Sciatic nerve (tissue), 2 donors: ENCODE data around the gene ZNF783. TPM values are rescaled to one million over a fixed set of nuclear protein-coding genes. Genes with fewer than 3 reads are reported as not detected.
"Not testable (repeated sequence)": the region's sequence is repeated elsewhere in the genome, so short reads cannot be mapped to it uniquely, and the experiment has no call there.

Source experiments
- ATAC-seq: fragments of 200-7000 bp; cut with Tn5 transposase; one replicate; pipeline ENCODE4 v1.9.1; 2020; ENCODE audit warnings: mild to moderate bottlenecking, moderate library complexity
- DNase-seq: peaks from one replicate; pipeline ENCODE4 v3.0.0-alpha.2; 2020; ENCODE audit warnings: low spot score
- intact Hi-C: fragments of 100-400 bp; cut with DNase I; formaldehyde crosslinking; loops from one replicate; pipeline ENCODE4 v1.14.2; 2022
- total RNA-seq: library from RNA; stranded (reverse); fragmentation: NEBNext Ultra II Directional; extraction: Animal tissue kit (Norgen Biotek cat#: 25700); gene quantifications from one replicate; pipeline ENCODE4 v1.2.1, GENCODE V29; 2021
- donor health status: DM: no; HTN: no; CAD: no.
- donor health status: DM: no; HTN: no; CAD: no.

ZNF783 gene
- total RNA-seq, 1 donor from 2014 or later = 32.1 TPM

- intact Hi-C loops = no loop called here
- ATAC-seq (no peak), DNase-seq (no peak)
These were observed 23.9 kb upstream of the ZNF783 start for GRCh38 chr7:149238051-149238450.

- peak; percentile 100 for ATAC-seq
- DNase-seq = peak; percentile 92
- intact Hi-C loops = no loop called here
These were observed 22.5 kb upstream of the ZNF783 start, which contains the start of gene ZNF212 for GRCh38 chr7:149239345-149240143. Gene ZNF212 (plus strand): TSS chr7:149239651. CDS start chr7:149239779, 128 bp downstream.

- ATAC-seq (no peak), DNase-seq (no peak)
- intact Hi-C loops = no loop called here
These were observed 21.4 kb upstream of the ZNF783 start for GRCh38 chr7:149240637-149241036.

GRCh38 chr7:149241696-149242095 is 20.3 kb upstream of the ZNF783 start:
- ATAC-seq (no peak), DNase-seq (no peak)
- intact Hi-C loops = no loop called here

GRCh38 chr7:149245244-149245643 is 16.8 kb upstream of the ZNF783 start:
- DNase-seq = no peak
- intact Hi-C loops = no loop called here
- no peak for ATAC-seq

- intact Hi-C loops = no loop called here
- DNase-seq (peak; percentile 9), ATAC-seq (no peak)
These were observed 16.3 kb upstream of the ZNF783 start for GRCh38 chr7:149245744-149246143.

- ATAC-seq = no peak
- no peak for DNase-seq
- intact Hi-C loops = no loop called here
These were observed 13.2 kb upstream of the ZNF783 start for GRCh38 chr7:149248777-149249176.

GRCh38 chr7:149250151-149250550 is 11.8 kb upstream of the ZNF783 start:
- DNase-seq, intact Hi-C loops, ATAC-seq: not testable (repeated sequence)

GRCh38 chr7:149251518-149251917 is 10.5 kb upstream of the ZNF783 start:
- ATAC-seq, DNase-seq, intact Hi-C loops: not testable (repeated sequence)

- ATAC-seq (no peak), DNase-seq (no peak)
- intact Hi-C loops = no loop called here
These were observed 9.6 kb upstream of the ZNF783 start for GRCh38 chr7:149252378-149252777.

- DNase-seq = no peak
- intact Hi-C loops = no loop called here
- ATAC-seq = no peak
These were observed 8.3 kb upstream of the ZNF783 start for GRCh38 chr7:149253665-149254064.

GRCh38 chr7:149254181-149254858 is 7.7 kb upstream of the ZNF783 start:
- ATAC-seq (no peak), DNase-seq (peak; percentile 42)
- intact Hi-C loops = no loop called here

- no peak for DNase-seq
- no peak for ATAC-seq
- intact Hi-C loops = no loop called here
These were observed 6.8 kb upstream of the ZNF783 start for GRCh38 chr7:149255174-149255573.

- no peak for ATAC-seq
- DNase-seq = no peak
- intact Hi-C loops = no loop called here
These were observed 5.4 kb upstream of the ZNF783 start for GRCh38 chr7:149256568-149256967.

GRCh38 chr7:149257146-149257545 is 4.8 kb upstream of the ZNF783 start:
- ATAC-seq = no peak
- intact Hi-C loops = no loop called here

GRCh38 chr7:149261316-149261828 is 624 bp upstream of the ZNF783 start:
- intact Hi-C loops = no loop called here
- ATAC-seq = peak; percentile 24
- peak; percentile 52 for DNase-seq

More at GRCh38 chr7:149257146-149257545, 4.8 kb upstream of the ZNF783 start:
- DNase-seq = no peak

GRCh38 chr7:149266451-149266850 is 4.5 kb downstream of the ZNF783 start:
- ATAC-seq (no peak), DNase-seq (no peak)
- intact Hi-C loops = no loop called here

GRCh38 chr7:149267733-149268132 is 5.7 kb downstream of the ZNF783 start:
- DNase-seq (peak; percentile 51), ATAC-seq (no peak)
- intact Hi-C loops = no loop called here

- intact Hi-C loops, ATAC-seq: not testable (repeated sequence)
- peak; percentile 43 for DNase-seq
These were observed 12.4 kb downstream of the ZNF783 start for GRCh38 chr7:149274424-149274823.

GRCh38 chr7:149277871-149278270 is 15.9 kb downstream of the ZNF783 start:
- no peak for ATAC-seq
- DNase-seq = no peak
- intact Hi-C loops = no loop called here
